Endothelial cell of umbilical vein (primary cell): ENCODE data around the gene CAMK2B. TPM values are rescaled to one million over a fixed set of nuclear protein-coding genes. Genes with fewer than 3 reads are reported as not detected.

ENCODE experiments used
- BruUV-seq: library from RNA; stranded (reverse); fragments of 400-500 nt; replicated peaks from 2 replicates; lab custom pipeline; 2021; lab: Mats Ljungman, UMichigan
- CTCF ChIA-PET: fragments of 300-600, 350-600 bp; sonication (Branson Sonifier 250); formaldehyde crosslinking; loops from one replicate; lab custom pipeline; 2021; ENCODE audit warnings: antibody characterized with exemption, inconsistent platforms; lab: Charles Lee
- POLR2A ChIA-PET: fragments of 300-600, 350-600 bp; sonication (Branson Sonifier 250); formaldehyde crosslinking; loops from one replicate; lab custom pipeline; 2021; ENCODE audit warnings: antibody characterized with exemption, inconsistent platforms; lab: Charles Lee
- DNase-seq: peaks from one replicate; pipeline ENCODE4 v3.0.0-alpha.2; 2011; ENCODE audit warnings: low read depth, low spot score
- FAIRE-seq: peaks from 2 replicates; lab custom pipeline; 2011; peaks lifted over from hg19 to GRCh38; lab: Jason Lieb, UNC
- H2AFZ ChIP-seq: 2 replicates; pipeline ENCODE4 v1.6.0; 2012; ENCODE audit warnings: low read depth, low read length, control low read depth, inconsistent platforms
- H3K27ac ChIP-seq: 2 replicates; pipeline ENCODE4 v1.5.1; 2011; ENCODE audit warnings: low read depth, mild to moderate bottlenecking, control low read depth, low read length, moderate library complexity; ENCODE audit not compliant: insufficient read depth
- H3K27me3 ChIP-seq, 2 experiments: 2 replicates each; pipeline versions ENCODE4 v1.6.0 to v1.6.1; 2011; ENCODE audit warnings: low read length in 2 of 2, mixed read lengths in 1 of 2; ENCODE audit not compliant: control insufficient read depth in 2 of 2, insufficient read depth in 2 of 2
- H3K36me3 ChIP-seq, 2 experiments: 2 replicates in 1 of 2; 3 replicates in 1 of 2; pipeline ENCODE4 v1.5.1; 2011; ENCODE audit warnings: low read length in 2 of 2, mild to moderate bottlenecking in 1 of 2, moderate library complexity in 1 of 2; ENCODE audit not compliant: control insufficient read depth in 2 of 2, insufficient read depth in 2 of 2; ENCODE audit errors: extremely low read depth in 1 of 2
- H3K4me1 ChIP-seq: 3 replicates; pipeline ENCODE4 v1.5.1; 2011; ENCODE audit warnings: mild to moderate bottlenecking, low read length; ENCODE audit not compliant: control insufficient read depth, insufficient read depth; ENCODE audit errors: extremely low read depth
- H3K4me2 ChIP-seq: 2 replicates; pipeline ENCODE4 v1.6.1; 2011; ENCODE audit warnings: low read length, control low read depth, mixed read lengths; ENCODE audit not compliant: insufficient read depth
- H3K4me3 ChIP-seq, 3 experiments: fragments of 200-600 bp in 1 of 3; sonication (generic), shearing (Covaris generic) in 1 of 3; replicated peaks in 1 of 3; 2 replicates each; pipeline ENCODE4 v1.5.1; 2011 to 2016; ENCODE audit warnings: control low read depth in 3 of 3, low read length in 3 of 3, mild to moderate bottlenecking in 2 of 3, inconsistent platforms in 1 of 3, low read depth in 1 of 3, moderate library complexity in 1 of 3; ENCODE audit not compliant: insufficient read depth in 1 of 3
- H3K79me2 ChIP-seq: 2 replicates; pipeline ENCODE4 v1.6.0; 2012; ENCODE audit warnings: low read length, inconsistent platforms; ENCODE audit not compliant: control insufficient read depth, insufficient read depth
- H3K9ac ChIP-seq: replicated peaks from 2 replicates; pipeline ENCODE3; 2011; ENCODE audit warnings: low read length, control low read depth; ENCODE audit not compliant: insufficient read depth; ENCODE audit errors: extremely low read depth
- H3K9me1 ChIP-seq: replicated peaks from 3 replicates; pipeline ENCODE4 v1.6.0; 2011; ENCODE audit warnings: mild to moderate bottlenecking, low read length; ENCODE audit not compliant: control insufficient read depth, insufficient read depth; ENCODE audit errors: extremely low read depth
- H3K9me3 ChIP-seq: replicated peaks from 2 replicates; pipeline ENCODE4 v1.5.1; 2012; ENCODE audit warnings: low read length, inconsistent platforms; ENCODE audit not compliant: control insufficient read depth, insufficient read depth
- H4K20me1 ChIP-seq: replicated peaks from 2 replicates; pipeline ENCODE3; 2011; ENCODE audit warnings: mild to moderate bottlenecking, low read length; ENCODE audit not compliant: control insufficient read depth, insufficient read depth; ENCODE audit errors: extremely low read depth
- CTCF ChIP-seq, 2 donors: IDR thresholded peaks; 1 replicate in 1 of 2; 2 replicates in 1 of 2; pipeline ENCODE4 v1.5.1; 2011; ENCODE audit warnings: low read length in 2 of 2, mild to moderate bottlenecking in 2 of 2, moderate library complexity in 2 of 2, control low read depth in 1 of 2, inconsistent platforms in 1 of 2, low read depth in 1 of 2; ENCODE audit not compliant: insufficient read depth in 1 of 2; ENCODE audit errors: extremely low read depth in 1 of 2
- EZH2 ChIP-seq: IDR thresholded peaks from 2 replicates; pipeline ENCODE4 v1.6.1; 2012; ENCODE audit warnings: borderline replicate concordance, low read depth, mild to moderate bottlenecking, moderate library complexity, low read length, inconsistent platforms; ENCODE audit not compliant: severe bottlenecking
- FOS ChIP-seq: IDR thresholded peaks from 2 replicates; pipeline ENCODE4 v1.6.1; 2011; ENCODE audit warnings: mild to moderate bottlenecking, low read length, moderate library complexity, borderline replicate concordance; ENCODE audit not compliant: insufficient read depth
- GATA2 ChIP-seq: IDR thresholded peaks from 2 replicates; pipeline ENCODE4 v1.7.0; 2011; ENCODE audit warnings: low read depth, mild to moderate bottlenecking, moderate library complexity, mixed read lengths, low read length; ENCODE audit not compliant: insufficient read length, insufficient read depth
- JUN ChIP-seq: IDR thresholded peaks from 2 replicates; pipeline ENCODE4 v1.6.1; 2011; ENCODE audit warnings: borderline replicate concordance, low read depth; ENCODE audit not compliant: insufficient read length, insufficient read depth
- MAX ChIP-seq: IDR thresholded peaks from 2 replicates; pipeline ENCODE4 v1.6.1; 2011; ENCODE audit not compliant: insufficient read depth, insufficient read length
- MYC ChIP-seq: IDR thresholded peaks from one replicate; pipeline ENCODE4 v1.6.1; 2011; ENCODE audit warnings: mild to moderate bottlenecking, low read depth, low read length
- POLR2A ChIP-seq: IDR thresholded peaks from 2 replicates; pipeline ENCODE4 v1.6.1; 2012; ENCODE audit warnings: low read depth, mild to moderate bottlenecking, control low read depth, low read length
- POLR2AphosphoS5 ChIP-seq: IDR thresholded peaks from 2 replicates; pipeline ENCODE4 v1.6.1; 2012; ENCODE audit warnings: low read depth, mild to moderate bottlenecking, control low read depth, low read length, moderate library complexity; ENCODE audit not compliant: insufficient read depth
- dilution Hi-C: fragments of 300-500 bp; cut with MboI; formaldehyde crosslinking; loops from one replicate; pipeline ENCODE4 v1.15.0; 2019; ENCODE audit warnings: low sequenced_read_pairs; ENCODE audit not compliant: extremely low pct_ligation_motif_present
- intact Hi-C: fragments of 100-400 bp; cut with micrococcal nuclease; formaldehyde crosslinking; loops from one replicate; pipeline ENCODE4 v1.10.0; 2022
- polyA plus RNA-seq, 4 experiments: library from polyadenylated mRNA; depleted of rRNA in 3 of 4; stranded (reverse) in 3 of 4; unstranded in 1 of 4; fragments of >200 nt; gene quantifications; 2 replicates each; pipeline versions ENCODE4 v1.2.1 to v1.2.3, GENCODE V29; 2011 to 2012; ENCODE audit warnings: missing spikeins in 1 of 4
- total RNA-seq: library from RNA; stranded (reverse); gene quantifications from 2 replicates; pipeline ENCODE4 v1.2.3, GENCODE V29; 2021

The CAMK2B gene
- total and polyA plus RNA-seq, 2 donors (not counting 3 experiments of a cell fraction or from before 2014, with no cell fraction given): 0.57 to 1.6 TPM

- H3K4me1 ChIP-seq: peaks cover 5% of the 10 kb centered on the region
- intact Hi-C loops (no loop called here), dilution Hi-C loops (no loop called here)
- no peak overlapping the region for H3K4me2 ChIP-seq
- no peaks in the 10 kb centered on the region for H3K79me2 ChIP-seq
- no peak overlapping the region for H3K9ac ChIP-seq
- no peak overlapping the region for H3K4me3 ChIP-seq
- H3K9me1 ChIP-seq: no peaks in the 10 kb centered on the region
- no peak overlapping the region for H2AFZ ChIP-seq
- no peak overlapping the region for H3K27ac ChIP-seq
- BruUV-seq: no TSS peak
- no peak for TF ChIP-seq JUN
- TF ChIP-seq GATA2: no peak
- no peak for TF ChIP-seq EZH2
- DNase-seq: no peak
- H4K20me1 ChIP-seq: no peaks in the 10 kb centered on the region
- H3K9me3 ChIP-seq: no peaks in the 10 kb centered on the region
- H3K27me3 ChIP-seq: peaks cover 13 to 14% of the 10 kb centered on the region in 2 experiments
- no peak for FAIRE-seq
- CTCF ChIA-PET: no interaction called here
- H3K36me3 ChIP-seq: no peaks in the 10 kb centered on the region
- POLR2A ChIA-PET: no interaction called here
These were observed 144.8 kb downstream of the CAMK2B start for GRCh38 chr7:44180631-44181030.

- H3K79me2 ChIP-seq: no peaks in the 10 kb centered on the region
- dilution Hi-C loops (no loop called here), intact Hi-C loops (no loop called here)
- CTCF ChIA-PET: interaction anchor here (1.0 to 1.5 kb wide), 3 partner anchors 18 to 105 kb away, joined by 3 read pairs; no protein-coding TSS in a partner anchor
- no peak overlapping the region for H3K27ac ChIP-seq
- H3K27me3 ChIP-seq: peaks cover 10 to 18% of the 10 kb centered on the region in 2 experiments
- no peak overlapping the region for H3K4me3 ChIP-seq
- DNase-seq: no peak
- no peak overlapping the region for H2AFZ ChIP-seq
- no TSS peak for BruUV-seq
- H4K20me1 ChIP-seq: no peaks in the 10 kb centered on the region
- H3K4me1 ChIP-seq: no peaks in the 10 kb centered on the region
- no peaks in the 10 kb centered on the region for H3K36me3 ChIP-seq
- POLR2A ChIA-PET: interaction anchor here (0.7 kb wide), 1 partner anchor 32 kb away, joined by 3 read pairs; no protein-coding TSS in a partner anchor
- no peak overlapping the region for H3K4me2 ChIP-seq
- no peak for FAIRE-seq
- H3K9me3 ChIP-seq: no peaks in the 10 kb centered on the region
- no peaks in the 10 kb centered on the region for H3K9me1 ChIP-seq
- no peak for TF ChIP-seq FOS
- no peak for TF ChIP-seq POLR2A
- no peak for TF ChIP-seq JUN
- no peak for TF ChIP-seq MYC
- no peak for TF ChIP-seq CTCF (IDR thresholded peaks at IDR 0.05; ENCODE audit: extremely low read depth in 1 of 2, insufficient read depth in 1 of 2, low read depth in 1 of 2, low read length in 2 of 2)
- TF ChIP-seq MAX: no peak
- no peak for TF ChIP-seq POLR2AphosphoS5
- TF ChIP-seq GATA2: no peak
- TF ChIP-seq EZH2: no peak
- H3K9ac ChIP-seq: no peak overlapping the region
These were observed 147.7 kb downstream of the CAMK2B start for GRCh38 chr7:44177570-44178131.
